ENCODE results near the gene CDK19. TPM values are rescaled to one million over a fixed set of nuclear protein-coding genes. Genes with fewer than 3 reads are reported as not detected.

CDK19 gene
- total RNA-seq = 7.5 and 11.1 TPM in 2 replicates
- polyA plus RNA-seq = 5.6 and 10.2 TPM in 2 replicates

GRCh38 chr6:110815411-110816409 lies at the start of gene CDK19:
CDK19 (minus strand) TSS chr6:110815469; CDS start chr6:110815136, 333 bp downstream.
- Histone ChIP-seq H3K27ac (peak within 1 kb of the TSS; percentile 96), H3K4me3 (peak within 1 kb of the TSS; percentile 96), H3K27me3 (no peaks in the 10 kb centered on the region), H3K9me3 (ENCODE audit: low read depth) (no peaks in the 10 kb centered on the region), H3K4me1 (ENCODE audit: low read depth) (peaks cover 7% of the 10 kb centered on the region), H3K36me3 (no peaks in the 10 kb centered on the region)
- peak; percentile 98 to 99 for DNase-seq (ENCODE audit: low read depth in 1 of 2, low spot score in 1 of 2)
- TF ChIP-seq, protein P1, sequence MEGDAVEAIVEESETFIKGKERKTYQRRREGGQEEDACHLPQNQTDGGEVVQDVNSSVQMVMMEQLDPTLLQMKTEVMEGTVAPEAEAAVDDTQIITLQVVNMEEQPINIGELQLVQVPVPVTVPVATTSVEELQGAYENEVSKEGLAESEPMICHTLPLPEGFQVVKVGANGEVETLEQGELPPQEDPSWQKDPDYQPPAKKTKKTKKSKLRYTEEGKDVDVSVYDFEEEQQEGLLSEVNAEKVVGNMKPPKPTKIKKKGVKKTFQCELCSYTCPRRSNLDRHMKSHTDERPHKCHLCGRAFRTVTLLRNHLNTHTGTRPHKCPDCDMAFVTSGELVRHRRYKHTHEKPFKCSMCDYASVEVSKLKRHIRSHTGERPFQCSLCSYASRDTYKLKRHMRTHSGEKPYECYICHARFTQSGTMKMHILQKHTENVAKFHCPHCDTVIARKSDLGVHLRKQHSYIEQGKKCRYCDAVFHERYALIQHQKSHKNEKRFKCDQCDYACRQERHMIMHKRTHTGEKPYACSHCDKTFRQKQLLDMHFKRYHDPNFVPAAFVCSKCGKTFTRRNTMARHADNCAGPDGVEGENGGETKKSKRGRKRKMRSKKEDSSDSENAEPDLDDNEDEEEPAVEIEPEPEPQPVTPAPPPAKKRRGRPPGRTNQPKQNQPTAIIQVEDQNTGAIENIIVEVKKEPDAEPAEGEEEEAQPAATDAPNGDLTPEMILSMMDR (IDR thresholded peaks at IDR 0.05; ENCODE audit: low read depth, low read length) = no peak

DNA sequence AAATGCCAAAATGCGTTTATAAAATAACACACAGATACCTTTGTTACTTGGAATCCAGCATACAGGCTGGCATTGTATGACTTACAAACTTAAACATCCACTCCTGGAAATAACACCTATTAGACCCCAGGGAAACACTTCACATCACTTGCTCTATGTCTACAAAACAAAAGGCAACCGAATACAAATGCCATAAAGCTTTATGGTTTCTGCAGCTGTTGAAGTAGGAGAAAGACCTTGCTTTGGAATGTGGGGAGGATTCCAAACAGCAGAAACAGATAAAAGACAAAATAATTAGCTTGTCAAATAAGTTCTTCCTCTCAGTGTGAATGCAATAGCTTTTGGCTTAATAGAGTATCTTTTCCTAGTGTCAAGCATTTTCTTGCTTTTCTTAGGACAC lies 49.6 kb upstream of the CDK19 start:
- TF ChIP-seq, protein P1 (IDR thresholded peaks at IDR 0.05; ENCODE audit: low read depth, low read length) = no peak
- DNase-seq (ENCODE audit: low read depth in 1 of 2, low spot score in 1 of 2) = no peak
- no peaks in the 10 kb centered on the region for H3K4me1 ChIP-seq (ENCODE audit: low read depth)
- H3K9me3 ChIP-seq (ENCODE audit: low read depth) = no peaks in the 10 kb centered on the region
- H3K4me3 ChIP-seq = no peak overlapping the region
- H3K27me3 ChIP-seq = no peaks in the 10 kb centered on the region
- H3K36me3 ChIP-seq = no peaks in the 10 kb centered on the region
- H3K27ac ChIP-seq = no peak overlapping the region

DNA sequence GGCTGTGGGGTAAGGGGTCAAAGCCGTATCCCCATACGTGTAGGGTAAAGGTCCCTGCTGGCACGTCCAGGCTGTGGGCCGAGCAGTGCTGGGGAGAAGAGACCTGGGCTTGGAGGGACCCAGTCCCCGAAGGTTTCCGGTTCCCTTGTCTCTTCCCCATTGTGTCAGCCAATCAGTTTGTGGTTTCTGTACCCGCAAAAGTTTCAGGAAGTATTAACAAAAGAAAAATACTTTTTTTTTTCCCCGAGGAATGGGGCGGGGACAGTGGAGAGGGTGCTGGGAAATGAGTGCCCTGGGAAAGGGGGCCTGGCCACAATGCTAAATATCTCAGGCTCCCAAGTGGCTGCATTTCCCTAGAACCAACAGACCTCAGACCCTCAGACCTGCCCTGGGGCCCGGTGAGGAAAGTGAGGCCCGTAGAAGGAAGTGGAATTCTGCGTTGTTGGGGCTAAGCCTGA lies 44.1 kb upstream of the CDK19 start:
- no peak overlapping the region for H3K4me3 ChIP-seq
- H3K27me3 ChIP-seq = no peaks in the 10 kb centered on the region
- H3K9me3 ChIP-seq (ENCODE audit: low read depth) = no peaks in the 10 kb centered on the region
- H3K27ac ChIP-seq = no peak overlapping the region
- TF ChIP-seq, protein P1 (IDR thresholded peaks at IDR 0.05; ENCODE audit: low read depth, low read length) = no peak
- no peaks in the 10 kb centered on the region for H3K4me1 ChIP-seq (ENCODE audit: low read depth)
- H3K36me3 ChIP-seq = no peaks in the 10 kb centered on the region
- no peak for DNase-seq (ENCODE audit: low read depth in 1 of 2, low spot score in 1 of 2)

DNA sequence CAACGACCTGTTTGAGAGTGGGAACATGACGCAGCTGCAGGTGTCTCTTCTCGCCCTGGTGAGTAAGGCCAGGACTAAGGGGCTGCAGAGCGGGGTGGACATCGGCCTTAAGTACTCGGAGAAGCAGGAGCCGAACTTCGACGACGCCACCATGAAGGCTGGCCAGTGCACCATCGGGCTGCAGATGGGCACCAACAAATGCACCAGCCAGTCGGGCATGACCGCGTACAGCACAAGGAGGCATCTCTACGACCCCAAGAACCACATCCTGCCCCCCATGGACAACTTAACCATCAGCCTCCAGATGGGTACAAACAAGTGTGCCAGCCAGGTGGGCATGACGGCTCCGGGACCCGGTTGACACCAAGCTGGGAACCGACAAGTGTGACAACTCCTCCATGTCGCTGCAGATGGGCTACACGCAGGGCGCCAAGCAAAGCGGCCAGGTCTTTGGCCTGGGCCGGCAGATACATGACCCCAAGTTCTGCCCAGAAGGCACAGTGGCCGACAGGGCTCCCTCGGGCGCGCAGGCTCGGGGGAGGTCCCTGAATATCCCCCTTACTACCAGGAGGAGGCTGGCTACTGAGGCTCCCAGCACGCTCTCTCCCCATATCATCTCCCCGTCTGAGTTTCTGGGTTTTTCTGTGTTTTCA lies 43.4 kb upstream of the CDK19 start:
- H3K4me3 ChIP-seq = no peak overlapping the region
- no peaks in the 10 kb centered on the region for H3K4me1 ChIP-seq (ENCODE audit: low read depth)
- H3K9me3 ChIP-seq (ENCODE audit: low read depth) = no peaks in the 10 kb centered on the region
- no peaks in the 10 kb centered on the region for H3K27me3 ChIP-seq
- TF ChIP-seq, protein P1 (IDR thresholded peaks at IDR 0.05; ENCODE audit: low read depth, low read length) = no peak
- DNase-seq (ENCODE audit: low read depth in 1 of 2, low spot score in 1 of 2) = no peak
- no peaks in the 10 kb centered on the region for H3K36me3 ChIP-seq
- H3K27ac ChIP-seq = no peak overlapping the region

DNA sequence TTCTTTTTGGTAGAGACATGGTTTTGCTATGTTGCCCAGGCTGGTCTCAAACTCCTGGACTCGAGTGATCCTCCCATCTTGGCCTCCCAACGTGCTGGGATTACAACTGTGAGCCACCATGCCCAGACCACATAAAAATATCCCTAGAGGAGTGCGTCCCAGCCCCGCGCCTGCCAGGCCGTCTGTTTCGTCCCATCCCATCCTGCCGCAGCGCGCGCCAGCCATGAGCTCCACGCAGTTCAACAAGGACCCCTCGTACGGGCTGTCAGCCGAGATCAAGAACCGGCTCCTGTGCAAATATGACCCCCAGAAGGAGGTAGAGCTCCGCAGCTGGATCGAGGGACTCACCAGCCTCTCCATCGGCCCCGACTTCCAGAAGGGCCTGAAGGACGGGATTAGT lies 42.7 kb upstream of the CDK19 start:
- no peak overlapping the region for H3K27ac ChIP-seq
- H3K4me1 ChIP-seq (ENCODE audit: low read depth) = no peaks in the 10 kb centered on the region
- H3K4me3 ChIP-seq = no peak overlapping the region
- TF ChIP-seq, protein P1 (IDR thresholded peaks at IDR 0.05; ENCODE audit: low read depth, low read length) = no peak
- H3K36me3 ChIP-seq = no peaks in the 10 kb centered on the region
- no peaks in the 10 kb centered on the region for H3K27me3 ChIP-seq
- no peaks in the 10 kb centered on the region for H3K9me3 ChIP-seq (ENCODE audit: low read depth)
- no peak for DNase-seq (ENCODE audit: low read depth in 1 of 2, low spot score in 1 of 2)

Measured in cardiac muscle cell (in vitro differentiated cells and primary cell).